Glomerular visceral epithelial cell (primary cell): ENCODE data around the gene HTR1B.
A peak's percentile ranks its signal among the peaks of the same experiment; 100 is the strongest.

Experiments
- DNase-seq: peaks from one replicate; pipeline ENCODE4 v3.0.0-alpha.2; 2016; ENCODE audit errors: extremely low spot score

HTR1B gene, protein sequence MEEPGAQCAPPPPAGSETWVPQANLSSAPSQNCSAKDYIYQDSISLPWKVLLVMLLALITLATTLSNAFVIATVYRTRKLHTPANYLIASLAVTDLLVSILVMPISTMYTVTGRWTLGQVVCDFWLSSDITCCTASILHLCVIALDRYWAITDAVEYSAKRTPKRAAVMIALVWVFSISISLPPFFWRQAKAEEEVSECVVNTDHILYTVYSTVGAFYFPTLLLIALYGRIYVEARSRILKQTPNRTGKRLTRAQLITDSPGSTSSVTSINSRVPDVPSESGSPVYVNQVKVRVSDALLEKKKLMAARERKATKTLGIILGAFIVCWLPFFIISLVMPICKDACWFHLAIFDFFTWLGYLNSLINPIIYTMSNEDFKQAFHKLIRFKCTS

DNA sequence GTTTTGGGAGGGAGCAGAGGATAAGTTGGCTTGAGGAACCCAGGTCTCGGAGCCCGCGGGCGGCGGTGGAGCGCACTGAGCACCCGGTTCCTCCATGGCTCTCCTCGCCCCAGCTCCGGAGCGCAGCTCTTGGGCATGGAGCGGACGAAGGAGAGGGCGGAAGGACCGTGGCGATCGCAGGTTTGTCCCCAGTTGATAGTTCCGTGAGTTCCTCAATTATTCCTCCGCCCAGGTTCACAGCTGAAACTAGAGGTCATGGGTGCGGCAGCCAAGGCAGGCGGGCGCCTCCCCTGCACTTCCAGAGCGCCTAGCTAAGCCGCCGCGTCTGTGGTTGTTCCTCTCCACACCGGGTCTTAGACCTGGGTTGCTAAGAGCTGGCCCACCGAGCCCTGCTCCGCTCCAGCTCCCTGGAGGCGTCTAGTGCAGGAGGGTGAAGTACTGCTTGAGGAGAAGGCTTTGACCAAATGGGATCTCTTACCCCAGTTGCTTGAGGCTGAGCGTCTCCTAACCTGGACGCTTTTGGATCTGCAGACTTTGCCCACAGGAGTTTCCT, at the start of gene HTR1B:
Gene HTR1B (minus strand): TSS at position 184 of the 553 bp plus-strand sequence. CDS start 88 bp downstream, at position 96.
- peak; percentile 28 for DNase-seq

DNA sequence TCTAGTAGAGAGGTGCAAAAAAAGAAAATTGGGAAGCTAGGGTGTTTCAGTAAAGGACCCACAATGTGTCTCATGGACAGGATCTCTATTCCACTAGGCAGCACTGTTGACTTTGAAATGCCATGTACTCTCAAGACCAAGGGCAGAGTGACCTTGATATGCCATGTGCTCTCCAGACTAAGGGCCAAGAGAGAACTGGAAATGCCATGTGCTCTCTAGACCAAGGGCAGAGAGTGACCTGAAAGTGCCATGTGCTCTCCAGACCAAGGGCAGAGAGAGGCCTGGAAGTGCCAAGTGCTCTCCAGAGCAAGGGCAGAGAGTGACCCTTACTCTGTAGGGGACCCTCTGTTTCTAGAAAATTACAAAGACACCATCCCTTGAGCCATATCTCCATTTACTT, 49.3 kb upstream of the HTR1B start:
- DNase-seq = no peak

DNA sequence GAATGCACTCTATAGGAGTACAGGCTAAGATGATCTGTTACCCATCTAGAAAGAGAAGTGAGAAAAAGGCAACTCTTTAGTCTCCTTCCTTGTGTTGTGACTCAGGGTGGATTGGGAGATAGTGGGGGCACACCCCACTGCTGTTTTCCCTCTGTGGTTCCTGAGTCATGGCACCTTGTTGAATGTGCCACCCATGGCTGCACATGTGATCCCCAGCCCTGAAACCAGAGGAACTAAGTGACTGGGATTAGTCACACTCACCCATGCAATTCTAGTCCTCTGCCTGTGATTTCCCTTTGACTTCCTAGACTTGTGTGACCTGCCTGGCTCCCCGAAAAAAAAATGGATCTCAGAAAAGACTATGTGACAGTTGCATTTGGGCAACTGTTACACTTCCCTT, 48.6 kb upstream of the HTR1B start:
- DNase-seq = peak; percentile 60

DNA sequence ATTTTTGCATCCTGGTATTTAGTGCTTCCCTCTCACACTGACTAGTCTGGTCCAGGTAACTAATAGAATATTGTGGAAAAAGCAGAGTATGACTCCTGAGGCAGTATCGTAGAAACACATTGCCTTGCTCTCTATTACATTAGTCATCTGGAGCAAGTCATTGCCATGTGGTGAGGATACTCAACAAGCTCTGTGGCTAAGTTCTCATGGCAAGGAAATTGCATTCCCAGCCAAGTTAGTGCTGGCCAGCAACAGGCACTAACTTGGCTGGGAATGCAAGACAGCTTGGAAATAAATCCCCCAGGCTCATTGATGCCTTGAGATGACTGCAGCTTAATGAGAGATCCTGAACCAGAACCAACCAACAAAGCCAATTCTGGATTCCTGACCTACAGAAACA, 39.7 kb upstream of the HTR1B start:
- DNase-seq = peak; percentile 32

DNA sequence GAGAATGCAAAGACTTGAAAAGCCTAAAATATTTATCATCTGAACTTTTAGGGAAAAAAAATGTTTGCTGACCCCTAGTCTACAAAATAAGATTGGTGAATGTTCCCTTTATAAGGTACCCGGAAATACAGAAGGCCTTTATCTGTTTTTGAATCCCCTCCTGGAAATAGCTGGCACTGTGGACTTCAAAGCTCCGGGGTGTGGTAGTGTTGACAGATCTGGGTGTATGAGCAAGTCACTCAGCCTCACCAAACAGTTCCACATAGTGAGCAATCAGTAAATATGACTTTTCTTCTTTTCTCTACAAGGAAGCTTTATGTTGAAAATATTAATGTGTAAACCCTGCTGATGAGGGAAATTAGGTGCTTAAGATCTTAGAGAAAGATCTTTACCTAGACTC, 29.2 kb upstream of the HTR1B start:
- DNase-seq = no peak

DNA sequence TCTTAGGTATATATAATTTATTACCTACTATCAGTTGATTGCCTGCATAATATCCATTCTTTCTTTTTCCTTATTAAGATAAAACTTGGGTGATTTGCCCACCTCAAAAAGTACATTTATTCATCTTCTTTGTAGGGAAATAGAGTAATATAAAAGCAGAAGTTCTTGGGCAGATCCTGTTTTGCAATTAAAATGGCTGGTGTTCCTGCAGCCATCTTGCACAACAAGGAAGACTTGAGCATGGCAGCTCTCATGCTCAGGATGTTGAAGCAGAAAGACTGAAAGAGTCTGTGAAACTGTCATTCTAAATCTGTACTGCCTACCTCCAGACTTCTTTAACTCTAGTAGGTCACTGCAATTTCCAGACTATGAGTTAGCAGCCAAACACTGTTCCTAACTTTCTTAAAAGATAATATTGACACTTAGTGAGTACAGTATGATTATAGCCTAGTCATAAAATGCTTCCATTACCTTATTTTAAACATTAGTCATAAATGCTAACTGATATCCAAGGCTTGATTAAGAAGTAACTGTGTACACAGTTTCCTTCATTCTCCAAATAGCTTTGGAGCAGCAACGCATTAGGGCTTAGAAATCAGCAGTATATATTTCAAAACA, 24.6 kb upstream of the HTR1B start:
- no peak for DNase-seq

DNA sequence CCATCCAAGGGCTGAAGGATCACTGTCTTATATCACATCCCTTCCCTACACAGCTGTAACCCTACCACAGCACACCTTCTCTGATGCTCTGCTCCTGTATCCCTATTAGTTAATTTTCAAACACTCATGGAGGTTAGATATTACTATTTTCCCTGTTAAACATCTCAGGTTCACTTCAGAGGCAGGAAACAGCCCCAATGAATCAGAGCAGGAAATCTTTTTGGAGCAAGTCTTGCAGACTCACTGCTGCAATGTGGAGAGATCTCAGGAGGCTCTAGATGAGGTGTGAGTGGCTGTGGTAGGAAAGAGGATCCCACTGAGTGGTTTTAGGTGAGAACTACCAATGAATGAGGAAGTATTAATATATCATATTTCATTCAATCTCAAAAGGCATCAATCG, 19.7 kb upstream of the HTR1B start:
- DNase-seq = no peak

DNA sequence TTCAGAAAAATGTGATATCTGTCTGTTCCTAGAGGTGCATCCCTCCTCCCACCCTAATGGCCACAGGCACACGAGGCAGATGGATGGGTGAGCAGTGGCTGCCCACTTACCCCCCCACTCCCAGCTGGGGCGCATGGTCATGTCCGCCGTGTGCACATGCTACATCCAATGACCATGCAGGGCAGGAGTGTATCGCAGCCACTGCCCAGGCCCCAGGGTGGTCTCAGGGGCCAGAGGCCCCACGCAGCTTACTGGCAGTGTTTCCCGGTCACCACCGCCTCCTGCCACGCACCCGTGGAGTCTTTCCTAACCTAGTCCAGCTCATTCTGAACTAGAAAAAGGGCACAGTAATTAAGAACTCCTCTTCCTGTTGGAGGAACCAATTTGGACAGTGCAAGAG, 11.7 kb upstream of the HTR1B start:
- no peak for DNase-seq

DNA sequence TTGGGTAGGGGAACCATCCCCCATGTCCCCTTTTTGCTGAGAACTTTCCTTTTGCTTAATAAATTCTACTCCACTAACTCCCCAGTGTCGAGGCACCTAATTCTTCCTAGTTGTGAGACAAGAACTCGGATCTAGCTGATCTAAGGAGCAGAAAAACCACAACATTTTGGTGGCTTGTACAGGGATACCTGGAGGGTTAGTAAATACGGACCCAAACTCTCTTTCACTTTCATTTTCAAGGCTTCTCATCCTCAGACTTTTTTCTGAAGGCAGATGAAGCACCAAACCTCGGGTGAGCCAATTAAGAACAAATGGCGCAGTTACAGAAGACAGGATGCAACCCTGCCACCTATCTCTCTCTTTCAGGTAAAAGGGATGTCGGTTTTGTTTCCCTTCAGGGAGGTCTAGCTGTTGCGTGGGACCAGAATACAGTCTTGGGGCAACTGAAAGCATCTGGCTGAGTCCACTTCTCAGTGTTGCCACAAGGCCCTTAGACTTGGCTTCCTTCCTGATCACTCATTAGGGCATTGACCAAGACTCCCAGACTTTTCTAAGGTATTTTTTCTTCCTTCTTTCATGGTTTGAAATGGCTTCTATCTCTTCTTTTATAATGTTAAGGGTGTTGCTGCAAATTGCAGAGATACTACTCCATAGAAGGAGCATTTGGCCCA, 11.1 kb upstream of the HTR1B start:
- DNase-seq = no peak

DNA sequence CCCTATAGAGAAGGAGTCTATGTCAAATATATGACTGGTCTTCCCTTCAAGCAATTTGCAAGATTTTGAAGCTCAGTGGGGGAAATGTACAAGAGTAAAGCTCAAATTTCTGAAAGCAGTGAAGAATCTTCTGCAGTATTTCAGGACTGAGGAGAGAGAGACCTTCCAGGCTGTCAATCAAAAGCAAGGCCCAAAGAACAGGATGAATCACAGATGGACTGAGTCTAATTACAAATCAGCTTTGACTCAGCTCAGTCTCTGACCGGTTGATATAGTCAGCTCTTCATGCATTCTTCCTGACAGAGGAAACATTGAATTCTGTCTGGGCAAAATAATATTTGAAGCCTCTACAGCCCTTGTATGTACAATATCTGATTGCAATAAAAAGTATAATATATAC, 7.7 kb upstream of the HTR1B start:
- no peak for DNase-seq

DNA sequence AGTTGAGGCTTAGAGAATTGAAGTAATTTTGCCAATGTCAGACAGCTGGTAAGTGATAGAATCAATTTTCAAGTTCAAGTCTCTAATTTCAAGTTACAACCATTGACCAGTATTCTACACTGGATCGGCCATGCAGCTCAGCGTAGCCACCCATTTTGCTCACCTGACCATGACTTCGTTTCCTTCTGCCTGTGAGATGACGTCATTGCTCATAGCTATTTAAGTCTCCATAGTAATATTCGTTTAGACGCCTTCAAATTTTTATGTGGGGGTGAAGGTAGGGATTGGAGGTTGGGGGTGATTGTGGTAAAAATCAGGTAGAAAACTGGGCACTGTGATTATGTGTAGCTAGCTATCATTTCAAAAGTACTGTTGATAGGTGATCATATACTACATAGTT, 5.6 kb upstream of the HTR1B start:
- no peak for DNase-seq

DNA sequence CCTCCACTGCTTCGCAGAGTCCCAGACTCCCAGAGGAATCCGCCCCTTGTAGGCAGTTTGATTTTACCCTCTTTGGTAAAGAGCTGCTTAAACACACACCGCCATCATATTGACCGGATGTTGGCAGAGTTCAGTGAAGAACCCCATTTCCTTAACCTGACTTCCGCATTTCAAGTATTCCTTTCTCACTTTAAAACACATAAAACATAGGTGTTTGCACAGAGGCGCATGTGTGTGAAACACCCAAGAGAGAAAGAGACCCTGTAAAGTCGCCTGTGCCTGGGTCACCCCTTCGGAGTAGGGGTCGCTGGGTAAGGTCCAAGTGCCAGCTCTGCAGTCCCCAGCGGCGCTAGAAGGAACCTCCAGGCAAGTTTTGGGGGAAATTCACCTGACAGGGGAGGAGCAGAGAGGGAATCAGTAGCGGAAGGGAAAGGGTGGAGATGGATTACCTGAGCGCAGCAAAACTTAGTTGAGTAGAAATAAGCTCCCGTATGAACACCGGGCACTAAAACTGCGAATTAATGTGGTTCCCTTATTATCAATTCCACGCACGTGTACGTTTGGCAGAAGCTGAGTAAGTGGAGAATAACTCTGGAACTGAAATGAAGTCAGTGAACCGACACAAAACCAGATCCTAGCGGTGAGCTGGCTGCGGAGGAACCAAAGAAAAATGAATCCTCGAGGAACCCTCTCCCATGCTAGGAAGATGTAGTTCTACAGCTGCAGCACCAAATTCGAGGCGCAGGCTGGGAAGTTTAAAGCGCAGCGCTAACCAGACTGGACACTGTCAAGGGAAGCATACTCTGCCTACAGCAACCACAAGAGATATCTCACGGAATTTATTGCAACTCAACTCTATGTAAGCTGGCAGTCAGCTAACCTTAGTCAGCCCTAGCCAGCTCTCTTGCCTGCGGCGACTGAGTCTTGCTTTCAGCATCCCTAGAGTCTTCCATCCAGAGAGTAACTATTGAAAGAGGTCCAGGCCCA, 3.5 kb upstream of the HTR1B start:
- DNase-seq = no peak

DNA sequence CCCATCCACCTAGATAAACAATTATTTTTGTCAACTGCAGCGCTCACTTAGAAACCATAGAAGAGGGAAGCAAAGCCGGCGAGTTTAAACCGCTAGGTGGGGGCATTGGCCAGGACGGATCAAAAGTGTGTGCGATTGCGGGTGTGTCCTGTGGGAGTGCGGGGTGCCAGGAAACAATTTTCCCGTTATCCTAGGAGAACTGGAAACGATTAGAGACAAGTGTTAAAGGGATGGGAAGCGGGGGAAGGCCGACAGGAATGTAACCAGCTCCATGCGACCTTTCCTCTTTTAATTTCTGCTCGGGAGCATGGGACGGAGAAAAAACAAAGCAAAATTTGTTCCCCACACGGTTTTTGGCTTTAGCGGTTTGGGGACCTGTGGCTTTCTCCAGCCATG, 2.8 kb upstream of the HTR1B start:
- DNase-seq = peak; percentile 70

DNA sequence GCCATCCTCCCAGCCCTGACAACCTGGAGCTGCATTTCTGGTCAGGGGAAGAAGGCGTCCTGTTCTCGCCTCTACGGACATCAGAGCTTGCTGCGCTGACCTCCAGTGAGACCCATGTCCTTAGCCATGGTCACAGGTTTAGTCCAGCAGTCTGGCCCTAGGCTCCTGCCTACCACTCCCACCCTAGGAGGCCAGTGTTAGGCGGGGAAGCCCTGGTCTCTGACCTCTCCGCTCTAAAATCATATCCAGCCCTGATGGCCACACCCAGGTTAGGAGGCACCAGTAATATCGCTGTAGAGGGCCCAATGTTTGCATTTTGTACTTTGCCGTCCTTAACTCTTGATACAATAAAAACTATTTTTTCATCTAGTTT, 1.2 kb upstream of the HTR1B start:
- no peak for DNase-seq

DNA sequence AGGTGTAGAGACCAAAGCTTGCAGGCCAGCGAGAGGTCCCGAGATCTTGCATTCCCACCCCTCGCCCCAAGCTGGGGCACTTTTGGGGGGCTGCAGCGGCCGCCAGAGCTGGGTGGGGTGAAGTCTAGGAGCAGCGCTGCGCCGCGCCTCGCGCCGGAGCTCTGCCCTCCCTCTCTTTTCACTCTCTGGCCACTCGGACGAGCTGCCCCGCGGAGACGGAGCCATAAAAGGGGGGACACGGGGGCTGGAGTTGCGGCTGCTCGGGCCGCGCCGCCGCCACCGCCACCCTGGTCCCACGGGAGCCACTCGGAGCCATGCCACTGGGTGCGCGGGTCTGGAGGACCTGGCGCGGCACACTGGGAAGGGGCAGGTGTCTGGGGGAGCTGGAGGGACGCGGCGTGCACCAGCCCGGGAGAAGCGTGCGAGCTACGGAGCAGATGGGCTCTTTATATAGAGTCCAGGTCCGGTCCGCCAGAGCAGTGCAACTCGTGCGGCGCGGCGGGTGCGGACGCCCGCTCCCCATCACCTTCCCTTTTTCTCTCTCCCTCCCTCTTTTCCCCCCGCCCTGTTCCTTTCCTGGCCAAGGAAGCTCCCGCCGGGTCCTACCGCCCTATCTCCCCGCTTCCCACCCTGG, 687 bp upstream of the HTR1B start:
- DNase-seq = peak; percentile 33

DNA sequence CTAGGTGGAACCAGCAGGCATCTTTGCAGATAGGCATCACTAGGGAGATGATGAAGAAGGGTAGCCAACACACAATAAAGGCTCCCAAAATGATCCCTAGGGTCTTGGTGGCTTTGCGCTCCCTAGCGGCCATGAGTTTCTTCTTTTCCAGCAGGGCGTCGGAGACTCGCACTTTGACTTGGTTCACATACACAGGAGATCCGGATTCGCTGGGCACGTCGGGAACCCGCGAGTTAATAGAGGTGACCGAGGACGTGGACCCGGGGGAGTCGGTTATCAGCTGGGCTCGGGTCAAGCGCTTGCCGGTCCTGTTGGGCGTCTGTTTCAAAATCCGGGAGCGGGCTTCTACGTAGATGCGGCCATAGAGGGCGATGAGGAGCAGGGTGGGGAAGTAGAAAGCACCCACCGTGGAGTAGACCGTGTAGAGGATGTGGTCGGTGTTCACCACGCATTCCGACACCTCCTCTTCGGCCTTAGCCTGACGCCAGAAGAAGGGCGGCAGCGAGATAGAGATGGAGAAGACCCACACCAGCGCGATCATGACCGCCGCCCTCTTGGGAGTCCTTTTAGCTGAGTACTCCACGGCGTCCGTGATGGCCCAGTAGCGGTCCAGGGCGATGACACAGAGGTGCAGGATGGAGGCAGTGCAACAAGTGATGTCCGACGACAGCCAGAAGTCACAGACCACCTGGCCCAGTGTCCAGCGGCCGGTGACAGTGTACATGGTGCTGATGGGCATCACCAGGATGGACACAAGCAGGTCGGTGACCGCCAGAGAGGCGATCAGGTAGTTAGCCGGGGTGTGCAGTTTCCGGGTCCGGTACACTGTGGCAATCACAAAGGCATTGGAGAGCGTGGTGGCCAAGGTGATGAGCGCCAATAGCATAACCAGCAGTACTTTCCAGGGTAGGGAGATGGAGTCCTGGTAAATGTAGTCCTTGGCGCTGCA, 658 bp downstream of the HTR1B start:
- no peak for DNase-seq

DNA sequence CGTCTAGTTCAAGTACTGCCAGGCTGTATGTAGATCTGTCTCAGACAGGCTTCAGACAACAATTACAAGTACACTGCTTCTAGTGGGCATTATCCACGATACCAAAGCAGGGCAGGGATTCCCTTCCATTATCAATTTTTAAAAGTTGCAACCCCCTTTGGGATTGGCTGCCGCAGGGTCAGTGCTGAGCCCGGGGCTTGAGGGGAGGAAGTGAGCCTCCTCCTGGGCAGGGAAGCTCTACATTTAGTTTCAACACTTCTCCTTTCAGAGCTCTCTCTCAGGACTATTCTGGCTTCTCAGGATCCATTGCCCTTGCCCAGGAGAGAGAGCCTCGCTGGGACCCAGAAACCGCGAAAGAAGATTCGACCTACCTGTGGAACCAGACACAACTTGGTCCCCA, 1.5 kb downstream of the HTR1B start:
- no peak for DNase-seq

DNA sequence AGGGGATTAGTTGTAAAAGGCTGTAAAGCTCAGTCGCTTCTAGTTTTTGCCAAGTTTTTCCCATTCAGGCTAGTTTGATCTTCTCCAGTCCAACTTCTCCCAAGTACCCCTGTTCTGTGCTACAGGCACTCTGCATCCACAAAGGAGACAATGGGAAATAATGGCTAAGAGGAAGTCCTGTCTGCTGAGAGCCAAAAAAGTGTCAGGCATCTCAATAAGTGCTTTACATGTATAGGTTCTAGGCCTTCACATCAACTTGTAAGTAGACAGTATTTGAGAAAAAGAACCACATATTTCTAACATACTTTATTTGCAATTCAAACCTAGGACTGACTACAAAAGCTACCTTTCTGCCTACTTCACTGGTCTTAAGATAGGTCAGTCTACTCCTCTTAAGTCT, 4.9 kb downstream of the HTR1B start:
- DNase-seq = no peak

DNA sequence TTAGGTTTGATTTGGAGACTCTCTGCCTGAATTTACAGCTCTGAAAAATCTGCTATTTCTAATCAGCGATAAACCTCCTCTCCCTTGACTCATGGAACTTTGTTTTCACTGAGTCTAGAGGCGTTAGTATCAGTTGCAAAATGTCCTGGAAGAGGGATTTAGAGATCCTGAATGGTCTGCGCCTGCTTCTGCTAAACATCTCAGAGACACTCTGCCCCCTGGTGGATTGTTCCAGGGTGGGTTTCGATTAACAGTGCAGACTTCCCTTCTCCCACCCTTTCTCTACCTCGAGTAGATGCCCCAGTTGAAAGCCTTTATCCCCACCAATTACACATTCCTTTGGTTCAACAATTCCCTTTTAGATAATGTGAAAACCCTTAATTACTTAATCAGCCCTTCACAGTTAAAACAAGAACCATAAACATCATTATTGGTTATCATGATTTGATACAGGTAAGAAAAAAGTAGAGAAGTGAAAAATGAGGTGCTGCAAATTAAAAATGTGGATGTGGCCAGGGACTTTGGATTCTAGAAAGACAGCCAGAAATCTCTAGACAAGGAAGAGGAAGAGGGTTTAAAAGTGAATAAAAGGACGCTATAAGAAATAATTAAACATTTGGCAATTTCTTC, 5.5 kb downstream of the HTR1B start:
- DNase-seq = peak; percentile 77
